Esophagus squamous epithelium (tissue), 4 donors: ENCODE results near the gene NFYA.

Experiments
- POLR2A ChIP-seq, 4 donors: fragments of 450-650 bp; IDR thresholded peaks; one replicate each; pipeline ENCODE4 v1.6.1; 2017; ENCODE audit warnings: antibody characterized with exemption in 4 of 4, mild to moderate bottlenecking in 4 of 4, moderate library complexity in 3 of 4
- TF ChIP-seq, protein P1 (sequence below), 6 experiments: fragments of 450-650 bp in 4 of 6; fragments of 200-600 bp in 2 of 6; sonication (generic) in 2 of 6; IDR thresholded peaks; one replicate each; pipeline ENCODE4 v1.5.1; 2016 to 2019; ENCODE audit warnings: antibody characterized with exemption in 6 of 6, mild to moderate bottlenecking in 4 of 6, moderate library complexity in 4 of 6

DNA sequence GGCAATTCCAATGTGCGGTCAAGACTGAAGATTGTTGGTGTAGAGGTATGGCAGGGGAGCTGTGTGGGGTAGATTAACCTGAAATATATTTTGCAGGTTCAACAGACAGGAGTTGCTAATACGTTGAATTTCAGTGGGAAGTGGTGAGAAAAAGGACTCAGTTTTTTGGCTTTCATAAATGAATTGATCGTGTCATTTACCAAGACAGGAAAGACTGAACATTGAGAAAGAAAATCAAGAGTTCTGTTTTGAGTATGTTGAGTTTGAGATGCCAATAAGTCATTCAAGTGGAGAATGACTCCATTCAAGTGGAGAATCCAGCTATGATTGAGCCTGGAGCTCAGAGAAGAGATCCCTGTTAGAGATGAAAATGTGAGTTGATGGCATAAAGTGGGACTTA is 31.1 kb downstream of the NFYA start:
- TF ChIP-seq, protein P1, sequence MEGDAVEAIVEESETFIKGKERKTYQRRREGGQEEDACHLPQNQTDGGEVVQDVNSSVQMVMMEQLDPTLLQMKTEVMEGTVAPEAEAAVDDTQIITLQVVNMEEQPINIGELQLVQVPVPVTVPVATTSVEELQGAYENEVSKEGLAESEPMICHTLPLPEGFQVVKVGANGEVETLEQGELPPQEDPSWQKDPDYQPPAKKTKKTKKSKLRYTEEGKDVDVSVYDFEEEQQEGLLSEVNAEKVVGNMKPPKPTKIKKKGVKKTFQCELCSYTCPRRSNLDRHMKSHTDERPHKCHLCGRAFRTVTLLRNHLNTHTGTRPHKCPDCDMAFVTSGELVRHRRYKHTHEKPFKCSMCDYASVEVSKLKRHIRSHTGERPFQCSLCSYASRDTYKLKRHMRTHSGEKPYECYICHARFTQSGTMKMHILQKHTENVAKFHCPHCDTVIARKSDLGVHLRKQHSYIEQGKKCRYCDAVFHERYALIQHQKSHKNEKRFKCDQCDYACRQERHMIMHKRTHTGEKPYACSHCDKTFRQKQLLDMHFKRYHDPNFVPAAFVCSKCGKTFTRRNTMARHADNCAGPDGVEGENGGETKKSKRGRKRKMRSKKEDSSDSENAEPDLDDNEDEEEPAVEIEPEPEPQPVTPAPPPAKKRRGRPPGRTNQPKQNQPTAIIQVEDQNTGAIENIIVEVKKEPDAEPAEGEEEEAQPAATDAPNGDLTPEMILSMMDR (IDR thresholded peaks at IDR 0.05), result no peak
- no peak for TF ChIP-seq POLR2A (IDR thresholded peaks at IDR 0.05)
